ENCODE measurements around the gene CFAP99. TPM values are rescaled to one million over a fixed set of nuclear protein-coding genes. Genes with fewer than 3 reads are reported as not detected.

The CFAP99 gene
- total RNA-seq, 1 donor from 2014 or later = not detected

DNA sequence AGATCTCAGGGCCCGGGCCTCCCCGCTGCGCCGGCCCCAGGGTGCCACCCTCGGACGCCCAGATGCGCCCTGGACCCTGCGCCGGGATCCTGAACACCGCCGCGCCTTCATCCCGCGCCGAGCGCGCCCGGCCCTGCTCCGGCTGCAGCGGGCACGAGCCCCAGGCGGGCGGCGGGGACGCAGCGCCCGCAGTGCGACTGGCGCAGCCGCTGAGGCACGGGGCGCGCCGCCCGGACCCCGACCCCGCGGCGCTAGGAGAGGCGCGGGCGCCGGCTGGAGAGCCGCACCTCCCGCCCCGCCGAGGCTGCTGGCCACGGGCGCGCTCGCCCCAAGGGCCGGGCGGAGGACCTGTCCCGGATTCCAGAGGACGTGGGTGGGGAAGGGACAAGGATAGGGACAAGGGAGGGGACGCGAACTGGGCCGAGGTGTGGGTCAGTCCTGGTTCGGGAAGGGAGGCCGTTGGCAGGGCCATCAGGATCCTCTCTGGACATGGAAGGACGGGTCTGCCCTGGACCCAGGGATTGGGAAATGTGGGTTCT, 1.5 kb upstream of the CFAP99 start:
- TF ChIP-seq, protein P1, sequence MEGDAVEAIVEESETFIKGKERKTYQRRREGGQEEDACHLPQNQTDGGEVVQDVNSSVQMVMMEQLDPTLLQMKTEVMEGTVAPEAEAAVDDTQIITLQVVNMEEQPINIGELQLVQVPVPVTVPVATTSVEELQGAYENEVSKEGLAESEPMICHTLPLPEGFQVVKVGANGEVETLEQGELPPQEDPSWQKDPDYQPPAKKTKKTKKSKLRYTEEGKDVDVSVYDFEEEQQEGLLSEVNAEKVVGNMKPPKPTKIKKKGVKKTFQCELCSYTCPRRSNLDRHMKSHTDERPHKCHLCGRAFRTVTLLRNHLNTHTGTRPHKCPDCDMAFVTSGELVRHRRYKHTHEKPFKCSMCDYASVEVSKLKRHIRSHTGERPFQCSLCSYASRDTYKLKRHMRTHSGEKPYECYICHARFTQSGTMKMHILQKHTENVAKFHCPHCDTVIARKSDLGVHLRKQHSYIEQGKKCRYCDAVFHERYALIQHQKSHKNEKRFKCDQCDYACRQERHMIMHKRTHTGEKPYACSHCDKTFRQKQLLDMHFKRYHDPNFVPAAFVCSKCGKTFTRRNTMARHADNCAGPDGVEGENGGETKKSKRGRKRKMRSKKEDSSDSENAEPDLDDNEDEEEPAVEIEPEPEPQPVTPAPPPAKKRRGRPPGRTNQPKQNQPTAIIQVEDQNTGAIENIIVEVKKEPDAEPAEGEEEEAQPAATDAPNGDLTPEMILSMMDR (conservative IDR thresholded peaks at IDR 0.05; ENCODE audit: low read depth, low read length) = no peak
- peak overlapping the region; percentile 68 for H3K4me3 ChIP-seq (ENCODE audit: low read depth, low read length)
- no peak for DNase-seq (ENCODE audit: low read depth)

GRCh38 chr4:2417765-2418649, 748 bp upstream of the CFAP99 start, which contains the start of gene ZFYVE28:
TSS of gene ZFYVE28 (minus strand) at chr4:2418645. CDS start at chr4:2418323, 322 bp downstream.
- H3K4me3 ChIP-seq (ENCODE audit: low read depth, low read length) = peak within 1 kb of the TSS; percentile 68
- DNase-seq (ENCODE audit: low read depth) = no peak
- TF ChIP-seq, protein P1 (conservative IDR thresholded peaks at IDR 0.05; ENCODE audit: low read depth, low read length) = no peak

GRCh38 chr4:2419814-2420213, 1.1 kb downstream of the CFAP99 start:
- H3K4me3 ChIP-seq (ENCODE audit: low read depth, low read length) = no peak overlapping the region
- DNase-seq (ENCODE audit: low read depth) = no peak
- TF ChIP-seq, protein P1 (conservative IDR thresholded peaks at IDR 0.05; ENCODE audit: low read depth, low read length) = no peak

GRCh38 chr4:2421928-2422327, 3.2 kb downstream of the CFAP99 start:
- TF ChIP-seq, protein P1 (conservative IDR thresholded peaks at IDR 0.05; ENCODE audit: low read depth, low read length) = no peak

DNA sequence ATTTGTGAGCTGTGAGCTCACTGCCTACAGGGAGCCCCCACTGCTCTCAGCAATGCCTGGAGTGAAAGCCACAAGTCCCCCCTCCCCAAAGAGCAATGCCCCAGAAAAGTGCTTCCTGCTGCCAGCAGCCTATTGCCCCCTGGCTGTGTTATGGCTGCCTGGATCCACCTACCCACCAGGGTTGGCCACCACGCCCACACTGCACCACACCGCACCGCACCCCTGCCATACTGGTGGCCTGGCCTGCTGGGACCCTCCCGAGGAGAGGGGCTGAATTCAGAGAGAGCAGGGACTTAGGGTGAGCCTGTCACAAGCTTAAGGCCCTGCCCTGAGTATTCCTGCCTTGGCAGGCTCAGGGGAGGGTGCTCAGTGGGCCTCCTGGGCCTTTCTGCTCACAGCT, 4.3 kb downstream of the CFAP99 start:
- no peak overlapping the region for H3K4me3 ChIP-seq (ENCODE audit: low read depth, low read length)
- TF ChIP-seq, protein P1 (conservative IDR thresholded peaks at IDR 0.05; ENCODE audit: low read depth, low read length) = no peak
- DNase-seq (ENCODE audit: low read depth) = no peak

More at GRCh38 chr4:2421928-2422327, 3.2 kb downstream of the CFAP99 start:
- DNase-seq (ENCODE audit: low read depth) = no peak
- H3K4me3 ChIP-seq (ENCODE audit: low read depth, low read length) = no peak overlapping the region

- H3K4me3 ChIP-seq (ENCODE audit: low read depth, low read length) = no peak overlapping the region
- no peak for DNase-seq (ENCODE audit: low read depth)
- TF ChIP-seq, protein P1 (conservative IDR thresholded peaks at IDR 0.05; ENCODE audit: low read depth, low read length) = no peak
Observed at GRCh38 chr4:2423695-2424094, 4.9 kb downstream of the CFAP99 start.
